PC-9 (cell line): ENCODE results near the gene TTYH1.

Experiments
- EZH2 ChIP-seq: fragments of 200-600 bp; sonication (generic); IDR thresholded peaks from 2 replicates; pipeline ENCODE4 v1.8.0; 2017; ENCODE audit warnings: antibody characterized with exemption, low read depth
- TF ChIP-seq, protein P1 (sequence below): fragments of 200-600 bp; sonication (generic); conservative IDR thresholded peaks from 2 replicates; pipeline ENCODE4 v1.6.1; 2017; ENCODE audit warnings: mixed run types, antibody characterized with exemption, mild to moderate bottlenecking, moderate library complexity

DNA sequence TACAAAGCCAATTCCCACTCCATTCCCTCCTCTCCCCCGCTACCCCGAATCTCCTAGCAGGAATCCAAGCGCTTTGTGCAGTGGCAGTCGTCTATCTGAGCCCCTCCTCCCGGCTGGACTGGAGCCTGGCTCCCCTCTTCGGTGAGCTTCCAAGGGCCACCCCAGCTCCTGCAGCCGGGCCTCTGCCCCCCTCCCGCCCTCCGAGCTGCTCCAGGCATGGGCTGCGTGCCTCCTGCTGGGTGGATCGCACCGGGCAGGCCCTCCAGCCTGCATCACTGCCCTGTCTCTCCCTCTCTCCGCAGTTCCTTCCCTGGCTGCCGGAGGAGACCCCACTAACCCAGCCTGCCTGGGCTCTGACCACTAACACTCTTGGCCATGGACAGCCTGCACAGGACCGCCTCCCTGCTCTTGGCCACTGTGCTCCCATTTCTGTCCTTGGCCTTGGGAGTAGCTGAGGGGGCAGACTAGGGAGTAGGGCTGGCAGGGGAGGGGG, 20.8 kb downstream of the TTYH1 start:
- TF ChIP-seq, protein P1, sequence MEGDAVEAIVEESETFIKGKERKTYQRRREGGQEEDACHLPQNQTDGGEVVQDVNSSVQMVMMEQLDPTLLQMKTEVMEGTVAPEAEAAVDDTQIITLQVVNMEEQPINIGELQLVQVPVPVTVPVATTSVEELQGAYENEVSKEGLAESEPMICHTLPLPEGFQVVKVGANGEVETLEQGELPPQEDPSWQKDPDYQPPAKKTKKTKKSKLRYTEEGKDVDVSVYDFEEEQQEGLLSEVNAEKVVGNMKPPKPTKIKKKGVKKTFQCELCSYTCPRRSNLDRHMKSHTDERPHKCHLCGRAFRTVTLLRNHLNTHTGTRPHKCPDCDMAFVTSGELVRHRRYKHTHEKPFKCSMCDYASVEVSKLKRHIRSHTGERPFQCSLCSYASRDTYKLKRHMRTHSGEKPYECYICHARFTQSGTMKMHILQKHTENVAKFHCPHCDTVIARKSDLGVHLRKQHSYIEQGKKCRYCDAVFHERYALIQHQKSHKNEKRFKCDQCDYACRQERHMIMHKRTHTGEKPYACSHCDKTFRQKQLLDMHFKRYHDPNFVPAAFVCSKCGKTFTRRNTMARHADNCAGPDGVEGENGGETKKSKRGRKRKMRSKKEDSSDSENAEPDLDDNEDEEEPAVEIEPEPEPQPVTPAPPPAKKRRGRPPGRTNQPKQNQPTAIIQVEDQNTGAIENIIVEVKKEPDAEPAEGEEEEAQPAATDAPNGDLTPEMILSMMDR: no peak
- TF ChIP-seq EZH2: no peak
